GM23248 (cell line): ENCODE results near the gene MGAM2. TPM values are rescaled to one million over a fixed set of nuclear protein-coding genes. Genes with fewer than 3 reads are reported as not detected.

Source experiments
- DNase-seq: peaks from one replicate; pipeline ENCODE4 v3.0.0-alpha.2; 2015
- H2AFZ ChIP-seq: fragments of 200-600 bp; sonication (generic); 2 replicates; pipeline ENCODE4 v1.6.1; 2016; ENCODE audit warnings: antibody characterized with exemption
- H3F3A ChIP-seq: fragments of 200-600 bp; sonication (generic); 2 replicates; pipeline ENCODE4 v1.6.1; 2016; ENCODE audit warnings: mild to moderate bottlenecking, antibody characterized with exemption, mixed run types; ENCODE audit not compliant: insufficient read depth
- H3K27ac ChIP-seq: fragments of 200-600 bp; sonication (generic); 2 replicates; pipeline ENCODE4 v1.5.1; 2016; ENCODE audit warnings: mild to moderate bottlenecking
- H3K27me3 ChIP-seq: fragments of 200-600 bp; sonication (generic); replicated peaks from 2 replicates; pipeline ENCODE4 v1.6.1; 2016; ENCODE audit warnings: mild to moderate bottlenecking; ENCODE audit not compliant: insufficient read depth
- H3K36me3 ChIP-seq: fragments of 200-600 bp; sonication (generic); 2 replicates; pipeline ENCODE4 v1.6.1; 2016; ENCODE audit warnings: low read depth, mild to moderate bottlenecking
- H3K4me1 ChIP-seq: fragments of 200-600 bp; sonication (generic); 2 replicates; pipeline ENCODE4 v1.6.1; 2016; ENCODE audit warnings: mild to moderate bottlenecking; ENCODE audit not compliant: insufficient read depth
- H3K4me2 ChIP-seq: fragments of 200-600 bp; sonication (generic); one replicate; pipeline ENCODE4 v1.6.1; 2016; ENCODE audit warnings: mild to moderate bottlenecking; ENCODE audit not compliant: unreplicated experiment
- H3K4me3 ChIP-seq: fragments of 200-600 bp; sonication (generic); 2 replicates; pipeline ENCODE4 v1.5.1; 2016; ENCODE audit warnings: mild to moderate bottlenecking
- H3K79me2 ChIP-seq: fragments of 200-600 bp; sonication (generic); 2 replicates; pipeline ENCODE4 v1.6.1; 2016; ENCODE audit warnings: mild to moderate bottlenecking; ENCODE audit not compliant: insufficient read depth
- H3K9ac ChIP-seq: fragments of 200-600 bp; sonication (generic); 2 replicates; pipeline ENCODE4 v1.6.1; 2016; ENCODE audit warnings: mild to moderate bottlenecking
- H3K9me2 ChIP-seq: fragments of 200-600 bp; sonication (generic); 2 replicates; pipeline ENCODE4 v1.6.1; 2016; ENCODE audit warnings: mixed run types, mild to moderate bottlenecking, moderate library complexity; ENCODE audit not compliant: insufficient read depth
- H3K9me3 ChIP-seq: fragments of 200-600 bp; sonication (generic); one replicate; pipeline ENCODE4 v1.6.1; 2017; ENCODE audit warnings: low read depth
- H4K20me1 ChIP-seq: fragments of 200-600 bp; sonication (generic); 2 replicates; pipeline ENCODE4 v1.6.0; 2016; ENCODE audit not compliant: insufficient read depth
- EZH2 ChIP-seq: fragments of 200-600 bp; sonication (generic); IDR thresholded peaks from 2 replicates; pipeline ENCODE4 v1.6.1; 2018; ENCODE audit warnings: antibody characterized with exemption, mild to moderate bottlenecking; ENCODE audit not compliant: insufficient read depth, poor library complexity, severe bottlenecking
- EZH2phosphoT487 ChIP-seq: fragments of 200-600 bp; sonication (generic); IDR thresholded peaks from 2 replicates; pipeline ENCODE4 v1.6.1; 2018; ENCODE audit warnings: antibody characterized with exemption, moderate library complexity, mild to moderate bottlenecking, low read depth; ENCODE audit not compliant: insufficient read depth
- WGBS, 2 experiments: methylation state at CpG; one replicate each; pipeline ENCODE4 v1.1.6; 2015 to 2017; ENCODE audit warnings: low lambda C conversion rate in 2 of 2, low coverage in 1 of 2; ENCODE audit errors: missing lambda C conversion rate in 2 of 2; 5-methylcytosine and 5-hydroxymethylcytosine counted together
- in situ Hi-C: fragments of 300-500 bp; cut with MboI; formaldehyde crosslinking; loops from 2 replicates; pipeline ENCODE4 v1.15.0; 2020
- polyA plus RNA-seq: library from polyadenylated mRNA; unstranded; fragments of >200 nt; fragmentation: Nextera tagmentation; extraction: Ambion mirVana; gene quantifications from 2 replicates; pipeline ENCODE4 v1.2.1, GENCODE V29; 2016
- total RNA-seq: library from RNA; depleted of rRNA; stranded (reverse); fragments of >200 nt; shearing (Covaris generic); gene quantifications from 2 replicates; pipeline ENCODE4 v1.2.3, GENCODE V29; 2014

MGAM2 gene
- total and polyA plus RNA-seq, 2 experiments from 2014 or later = not detected

DNA sequence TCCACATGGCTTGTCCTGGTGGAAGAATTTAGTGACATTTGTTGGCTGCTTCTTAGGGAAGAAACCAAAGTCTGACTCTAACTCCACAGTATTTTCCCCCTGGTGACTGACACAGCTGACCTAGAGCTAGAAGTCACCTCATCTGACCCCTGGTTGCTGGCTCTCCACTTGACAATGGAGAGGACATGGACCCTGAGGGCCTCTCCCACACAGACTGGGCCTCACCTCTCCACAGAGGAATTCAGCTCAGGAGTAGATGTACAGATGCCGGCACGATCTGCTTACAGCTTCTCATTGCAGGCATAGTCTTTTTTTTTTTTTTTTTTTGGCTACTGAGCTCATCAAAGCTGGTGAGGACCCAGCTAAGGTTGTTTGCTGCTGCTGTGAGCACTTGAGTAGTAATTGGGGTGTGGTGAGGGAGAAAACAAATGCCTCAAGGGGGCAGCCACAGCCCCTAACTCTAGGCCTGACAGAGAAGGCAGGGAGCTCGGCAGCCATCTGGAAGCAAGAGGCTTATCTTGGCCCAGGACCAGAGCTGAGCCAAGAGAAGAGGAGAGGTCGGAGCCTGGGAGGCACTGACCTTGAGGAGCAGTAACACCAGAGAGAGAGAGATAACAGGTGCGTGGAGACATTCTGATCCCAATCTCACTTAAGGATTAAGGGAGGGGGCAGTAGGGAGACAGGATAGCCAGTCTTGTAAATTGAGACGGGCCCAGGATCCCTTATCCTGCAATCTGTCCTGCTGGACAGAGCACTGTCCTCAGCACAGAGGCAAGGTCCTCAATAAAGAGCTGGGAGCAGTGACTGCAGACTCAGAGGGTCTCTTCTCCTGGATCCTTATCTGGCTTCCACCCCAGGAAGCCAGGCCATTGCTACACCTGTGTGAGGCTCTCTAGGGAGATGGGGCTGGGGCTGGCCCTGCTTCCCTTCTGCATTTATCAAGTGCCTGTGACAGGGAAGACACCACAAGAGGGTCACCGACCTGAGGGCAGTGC is 136.9 kb downstream of the MGAM2 start:
- in situ Hi-C loops = no loop called here
- H3K4me2 ChIP-seq = no peak overlapping the region
- H3K4me3 ChIP-seq = no peak overlapping the region
- no peaks in the 10 kb centered on the region for H3K9me3 ChIP-seq
- no peaks in the 10 kb centered on the region for H3K9me2 ChIP-seq
- H3K36me3 ChIP-seq = no peaks in the 10 kb centered on the region
- 6 to 8% methylated on average over 7 of the region's 7 CpGs for WGBS, 2 experiments
- H3K9ac ChIP-seq = no peak overlapping the region
- H3K4me1 ChIP-seq = no peaks in the 10 kb centered on the region
- DNase-seq = no peak
- no peak overlapping the region for H3K27ac ChIP-seq
- no peaks in the 10 kb centered on the region; the same call in 1 of the 2 replicates for H3K27me3 ChIP-seq
- H2AFZ ChIP-seq = no peak overlapping the region
- H4K20me1 ChIP-seq = no peaks in the 10 kb centered on the region
- H3K79me2 ChIP-seq = no peaks in the 10 kb centered on the region
- TF ChIP-seq EZH2 (no peak), EZH2phosphoT487 (no peak)
- no peaks in the 10 kb centered on the region for H3F3A ChIP-seq

DNA sequence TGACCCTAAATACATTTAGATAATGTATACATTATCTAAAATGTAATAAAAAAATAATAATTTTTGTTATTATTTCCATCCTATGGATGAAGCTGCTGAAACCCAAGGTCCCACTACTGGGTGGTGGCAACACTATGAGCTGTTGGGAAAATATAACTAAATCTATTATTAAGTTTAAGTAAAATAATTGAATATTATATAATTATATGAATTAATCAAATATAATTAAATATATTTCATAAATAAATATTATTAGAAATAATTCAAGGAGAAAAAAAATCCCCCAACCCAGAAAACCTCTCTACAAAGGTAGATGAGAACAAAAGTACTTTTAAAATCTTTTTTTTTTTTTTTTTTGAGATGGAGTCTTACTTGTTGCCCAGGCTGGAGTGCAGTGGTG is 138.4 kb downstream of the MGAM2 start:
- TF ChIP-seq EZH2 = no peak

GRCh38 chr7:142250705-142251104 is 139.2 kb downstream of the MGAM2 start:
- no peaks in the 10 kb centered on the region; the same call in 1 of the 2 replicates for H3K27me3 ChIP-seq
- no peak overlapping the region for H3K4me3 ChIP-seq
- 32 to 54% methylated on average over 2 of the region's 2 CpGs for WGBS, 2 experiments
- no peaks in the 10 kb centered on the region for H4K20me1 ChIP-seq
- no peak overlapping the region for H3K9ac ChIP-seq
- H3K4me1 ChIP-seq = no peaks in the 10 kb centered on the region
- H3K9me2 ChIP-seq = no peaks in the 10 kb centered on the region
- DNase-seq = no peak
- no peak overlapping the region for H2AFZ ChIP-seq
- TF ChIP-seq EZH2phosphoT487 (no peak), EZH2 (no peak)
- H3K36me3 ChIP-seq = no peaks in the 10 kb centered on the region
- no peaks in the 10 kb centered on the region for H3K9me3 ChIP-seq
- no peaks in the 10 kb centered on the region for H3F3A ChIP-seq
- H3K4me2 ChIP-seq = no peak overlapping the region
- in situ Hi-C loops = no loop called here
- no peak overlapping the region for H3K27ac ChIP-seq
- H3K79me2 ChIP-seq = no peaks in the 10 kb centered on the region

More for the DNA sequence above, 138.4 kb downstream of the MGAM2 start:
- no peak overlapping the region for H3K4me3 ChIP-seq
- DNase-seq = no peak
- no peak overlapping the region for H2AFZ ChIP-seq
- H3K9me3 ChIP-seq = no peaks in the 10 kb centered on the region
- no peaks in the 10 kb centered on the region for H3K9me2 ChIP-seq
- H3K27ac ChIP-seq = no peak overlapping the region
- H3K36me3 ChIP-seq = no peaks in the 10 kb centered on the region
- no peaks in the 10 kb centered on the region for H3K79me2 ChIP-seq
- no peaks in the 10 kb centered on the region; the same call in 1 of the 2 replicates for H3K27me3 ChIP-seq
- no peaks in the 10 kb centered on the region for H3F3A ChIP-seq
- no peak overlapping the region for H3K4me2 ChIP-seq
- H3K9ac ChIP-seq = no peak overlapping the region
- in situ Hi-C loops = no loop called here
- no peaks in the 10 kb centered on the region for H3K4me1 ChIP-seq
- H4K20me1 ChIP-seq = no peaks in the 10 kb centered on the region

DNA sequence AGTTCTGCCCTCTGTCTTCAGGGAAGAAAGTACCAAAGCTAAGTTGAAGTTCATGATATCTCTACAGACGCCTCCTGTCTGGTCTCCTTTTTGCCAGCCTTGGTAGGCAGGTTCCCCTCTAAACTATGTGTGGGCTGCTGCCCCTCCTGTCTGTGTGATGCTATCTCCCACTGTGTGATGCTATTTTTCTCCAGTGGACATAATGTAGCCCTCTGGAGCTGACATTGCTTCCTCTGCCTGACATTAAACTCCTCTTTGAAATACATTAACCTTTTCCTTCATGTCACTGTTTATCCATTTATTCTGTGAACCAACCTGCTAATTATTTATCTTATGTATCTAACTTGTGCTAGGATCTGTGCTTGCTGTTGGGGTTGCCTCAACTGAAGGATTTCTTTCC is 146.4 kb downstream of the MGAM2 start, which contains the start of gene PRSS58:
Gene PRSS58 (minus strand): TSS at position 101 of the 400 bp plus-strand sequence. CDS start 351 bp downstream, outside the sequence.
- Histone ChIP-seq H3K4me1 (no peaks in the 10 kb centered on the region), H3K9ac (no peak within 1 kb of the TSS), H2AFZ (no peak within 1 kb of the TSS), H3K79me2 (no peaks in the 10 kb centered on the region), H3K27me3 (no peaks in the 10 kb centered on the region; the same call in 1 of the 2 replicates), H3K4me2 (no peak within 1 kb of the TSS), H3K9me3 (no peaks in the 10 kb centered on the region), H3K9me2 (no peaks in the 10 kb centered on the region), H3K27ac (no peak within 1 kb of the TSS), H3F3A (no peaks in the 10 kb centered on the region), H3K36me3 (no peaks in the 10 kb centered on the region), H3K4me3 (no peak within 1 kb of the TSS), H4K20me1 (no peaks in the 10 kb centered on the region)
- in situ Hi-C loops = no loop called here
- TF ChIP-seq EZH2 (no peak), EZH2phosphoT487 (no peak)
- no peak for DNase-seq
- 6 to 13% methylated on average over 1 of the region's 1 CpG for WGBS, 2 experiments
